DND-41 (cell line): ENCODE data around the gene LFNG.

Source experiments
- ATAC-seq: fragments of 200-7000 bp; cut with Tn5 transposase; 3 replicates; pipeline ENCODE4 v1.9.1; 2021; ENCODE audit warnings: low read depth; ENCODE audit not compliant: insufficient read depth
- DNase-seq: peaks from one replicate; pipeline ENCODE4 v3.0.0-alpha.2; 2020
- H2AFZ ChIP-seq: 2 replicates; pipeline ENCODE4 v1.6.0; 2012; ENCODE audit warnings: low read depth, low read length
- H3K27ac ChIP-seq: 2 replicates; pipeline ENCODE4 v1.5.1; 2012; ENCODE audit warnings: low read length, inconsistent platforms
- H3K27me3 ChIP-seq: fragments of 200-600 bp; sonication (generic); 2 replicates; pipeline ENCODE4 v1.6.0; 2012; ENCODE audit warnings: low read length, mild to moderate bottlenecking, inconsistent platforms; ENCODE audit not compliant: insufficient read depth, poor library complexity
- H3K36me3 ChIP-seq: 2 replicates; pipeline ENCODE4 v1.5.1; 2012; ENCODE audit warnings: low read length, inconsistent platforms; ENCODE audit not compliant: insufficient read depth
- H3K4me1 ChIP-seq: 2 replicates; pipeline ENCODE4 v1.5.1; 2012; ENCODE audit warnings: mild to moderate bottlenecking, low read length; ENCODE audit not compliant: insufficient read depth
- H3K4me2 ChIP-seq: 2 replicates; pipeline ENCODE4 v1.6.0; 2012; ENCODE audit warnings: mild to moderate bottlenecking, moderate library complexity, low read length, inconsistent platforms; ENCODE audit not compliant: insufficient read depth
- H3K4me3 ChIP-seq, 2 experiments: fragments of 200-600 bp in 1 of 2; shearing (Covaris generic) in 1 of 2; 2 replicates each; pipeline ENCODE4 v1.5.1; 2012 to 2016; ENCODE audit warnings: inconsistent platforms in 2 of 2, low read length in 2 of 2, mild to moderate bottlenecking in 2 of 2, low read depth in 1 of 2, moderate library complexity in 1 of 2
- H3K79me2 ChIP-seq: 2 replicates; pipeline ENCODE4 v1.6.0; 2012; ENCODE audit warnings: low read length, inconsistent platforms; ENCODE audit not compliant: insufficient read depth
- H3K9ac ChIP-seq: 2 replicates; pipeline ENCODE4 v1.6.0; 2012; ENCODE audit warnings: low read depth, mild to moderate bottlenecking, inconsistent platforms, low read length, moderate library complexity
- H3K9me3 ChIP-seq: 2 replicates; pipeline ENCODE4 v1.5.1; 2012; ENCODE audit warnings: low read length, moderate library complexity, mild to moderate bottlenecking, inconsistent platforms; ENCODE audit not compliant: insufficient read depth, severe bottlenecking
- H4K20me1 ChIP-seq: 2 replicates; pipeline ENCODE4 v1.6.0; 2012; ENCODE audit warnings: low read length; ENCODE audit not compliant: insufficient read depth
- EZH2 ChIP-seq: IDR thresholded peaks from 3 replicates; pipeline ENCODE4 v1.6.1; 2012; ENCODE audit warnings: borderline replicate concordance, low read depth, mild to moderate bottlenecking, moderate library complexity, low read length, inconsistent platforms; ENCODE audit not compliant: severe bottlenecking
- TF ChIP-seq, protein P1 (sequence below): IDR thresholded peaks from 2 replicates; pipeline ENCODE4 v1.5.1; 2012; ENCODE audit warnings: borderline replicate concordance, low read length, moderate library complexity, mild to moderate bottlenecking; ENCODE audit not compliant: poor library complexity, severe bottlenecking; ENCODE audit errors: extremely low read depth

The LFNG gene

DNA sequence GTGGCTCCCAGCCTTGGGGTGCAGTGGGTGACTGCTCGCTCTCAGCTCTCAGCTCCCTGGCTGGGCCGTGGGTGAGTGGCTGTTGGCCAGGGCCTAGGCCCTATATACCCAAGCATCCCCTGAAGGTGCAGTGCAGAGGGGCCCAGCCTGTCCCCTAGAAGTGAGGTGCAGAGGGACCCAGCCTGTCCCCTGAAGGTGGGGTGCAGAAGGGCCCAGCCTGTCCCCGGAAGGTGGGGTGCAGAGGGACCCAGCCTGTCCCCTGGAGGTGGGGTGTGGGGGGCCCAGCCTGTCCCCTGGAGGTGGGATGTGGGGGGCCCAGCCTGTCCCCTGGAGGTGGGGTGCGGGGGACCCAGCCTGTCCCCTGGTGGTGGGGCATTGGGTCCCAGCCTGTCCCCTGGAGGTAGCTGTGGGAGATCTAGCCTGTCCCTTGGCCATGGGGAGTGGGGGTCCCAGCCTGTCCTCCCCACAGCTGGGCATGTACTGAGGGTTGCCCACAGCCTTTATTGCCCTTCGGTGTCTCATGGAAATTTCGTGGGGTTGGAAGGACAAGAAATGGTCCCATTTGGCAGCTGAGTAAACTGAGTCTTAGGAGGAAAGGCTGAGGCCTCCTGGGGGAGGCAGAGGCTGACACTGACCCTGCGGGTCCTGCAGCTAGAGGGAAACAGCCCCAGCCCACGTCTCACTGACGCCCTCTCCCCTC, 17.5 kb upstream of the LFNG start:
- peaks cover under 1% of the 10 kb centered on the region; the same call in 1 of the 2 replicates for H3K4me1 ChIP-seq
- no peak overlapping the region for H3K27ac ChIP-seq
- no peak overlapping the region for H2AFZ ChIP-seq
- no peak overlapping the region for H3K9ac ChIP-seq
- H3K4me3 ChIP-seq, result no peak overlapping the region
- peaks cover 10% of the 10 kb centered on the region for H4K20me1 ChIP-seq
- no peaks in the 10 kb centered on the region for H3K27me3 ChIP-seq
- no peak for ATAC-seq
- H3K36me3 ChIP-seq, result no peaks in the 10 kb centered on the region
- H3K4me2 ChIP-seq, result no peak overlapping the region
- no peaks in the 10 kb centered on the region for H3K9me3 ChIP-seq
- no peaks in the 10 kb centered on the region for H3K79me2 ChIP-seq
- DNase-seq, result no peak
- TF ChIP-seq, protein P1, sequence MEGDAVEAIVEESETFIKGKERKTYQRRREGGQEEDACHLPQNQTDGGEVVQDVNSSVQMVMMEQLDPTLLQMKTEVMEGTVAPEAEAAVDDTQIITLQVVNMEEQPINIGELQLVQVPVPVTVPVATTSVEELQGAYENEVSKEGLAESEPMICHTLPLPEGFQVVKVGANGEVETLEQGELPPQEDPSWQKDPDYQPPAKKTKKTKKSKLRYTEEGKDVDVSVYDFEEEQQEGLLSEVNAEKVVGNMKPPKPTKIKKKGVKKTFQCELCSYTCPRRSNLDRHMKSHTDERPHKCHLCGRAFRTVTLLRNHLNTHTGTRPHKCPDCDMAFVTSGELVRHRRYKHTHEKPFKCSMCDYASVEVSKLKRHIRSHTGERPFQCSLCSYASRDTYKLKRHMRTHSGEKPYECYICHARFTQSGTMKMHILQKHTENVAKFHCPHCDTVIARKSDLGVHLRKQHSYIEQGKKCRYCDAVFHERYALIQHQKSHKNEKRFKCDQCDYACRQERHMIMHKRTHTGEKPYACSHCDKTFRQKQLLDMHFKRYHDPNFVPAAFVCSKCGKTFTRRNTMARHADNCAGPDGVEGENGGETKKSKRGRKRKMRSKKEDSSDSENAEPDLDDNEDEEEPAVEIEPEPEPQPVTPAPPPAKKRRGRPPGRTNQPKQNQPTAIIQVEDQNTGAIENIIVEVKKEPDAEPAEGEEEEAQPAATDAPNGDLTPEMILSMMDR, result no peak
- no peak for TF ChIP-seq EZH2

DNA sequence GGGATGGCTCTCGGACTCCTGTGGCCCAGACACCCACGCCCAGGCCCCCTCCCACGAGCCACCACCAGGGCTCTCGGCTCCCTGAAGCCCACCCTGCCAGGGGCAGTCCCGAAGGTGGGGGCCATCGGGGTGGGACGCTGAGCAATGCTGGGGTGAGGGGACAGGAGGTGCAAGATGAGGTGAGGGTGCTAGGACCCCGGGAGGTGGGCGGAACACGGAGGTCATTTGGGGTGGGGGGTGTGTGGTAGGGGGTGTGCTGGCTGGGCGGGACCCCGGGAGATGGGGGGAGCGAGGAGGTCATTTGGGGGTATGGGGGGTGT, 17.0 kb upstream of the LFNG start:
- Histone ChIP-seq H3K9me3 (no peaks in the 10 kb centered on the region), H3K4me2 (no peak overlapping the region), H3K9ac (no peak overlapping the region), H3K27ac (no peak overlapping the region), H3K4me3 (no peak overlapping the region), H3K27me3 (no peaks in the 10 kb centered on the region), H3K36me3 (no peaks in the 10 kb centered on the region), H4K20me1 (peaks cover 10% of the 10 kb centered on the region), H3K4me1 (peaks cover 5% of the 10 kb centered on the region), H2AFZ (no peak overlapping the region), H3K79me2 (no peaks in the 10 kb centered on the region)
- ATAC-seq (no peak), DNase-seq (no peak)
- TF ChIP-seq EZH2, result no peak
- TF ChIP-seq, protein P1, result no peak

DNA sequence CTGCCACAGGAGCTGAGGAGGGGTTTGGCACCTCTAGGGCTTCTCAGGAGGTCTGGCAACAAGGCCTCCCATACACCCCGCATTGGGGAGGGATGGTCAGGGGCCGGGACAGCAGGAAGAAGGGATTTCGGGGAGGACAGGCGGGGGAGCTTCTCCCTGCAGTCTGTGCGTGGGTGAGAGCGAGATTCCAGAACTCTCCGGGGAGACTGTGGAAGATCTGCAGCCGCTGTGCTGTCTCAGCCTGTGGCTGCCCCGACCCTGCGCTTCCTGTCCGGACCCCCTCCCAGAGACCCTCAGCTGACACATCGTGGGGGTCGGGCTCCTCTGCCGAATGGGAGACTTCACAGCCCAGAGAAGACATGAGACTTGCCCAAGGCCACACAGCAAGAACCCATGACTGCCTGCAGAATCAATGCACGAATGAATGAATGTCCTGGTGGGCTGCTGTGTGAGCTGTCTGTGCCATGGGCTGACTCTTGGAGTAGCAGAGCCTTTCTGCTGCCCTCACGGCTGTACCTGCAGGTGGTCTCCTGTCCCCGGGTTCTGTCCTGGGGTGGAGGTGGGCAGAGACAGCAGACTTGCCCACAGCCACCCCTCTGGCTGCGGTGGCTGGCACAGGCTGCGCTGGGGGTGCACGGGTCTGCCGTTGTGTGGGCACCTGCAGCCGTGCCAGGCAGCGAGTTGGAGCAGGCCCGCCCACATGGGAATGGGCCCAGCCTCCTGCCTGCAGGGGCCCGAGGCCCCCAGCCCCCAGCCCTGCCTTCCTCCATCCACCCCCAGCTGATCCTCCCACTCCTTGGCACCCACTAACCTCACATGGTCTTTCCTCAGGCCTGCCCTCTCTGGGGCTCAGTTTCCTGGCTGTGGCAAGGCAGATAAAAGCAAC, 16.3 kb upstream of the LFNG start:
- Histone ChIP-seq H3K36me3 (no peaks in the 10 kb centered on the region), H3K4me1 (peaks cover 12% of the 10 kb centered on the region), H3K4me2 (no peak overlapping the region), H3K27me3 (no peaks in the 10 kb centered on the region), H3K9ac (no peak overlapping the region), H3K4me3 (no peak overlapping the region), H2AFZ (no peak overlapping the region), H3K27ac (no peak overlapping the region), H3K79me2 (no peaks in the 10 kb centered on the region), H4K20me1 (peaks cover 10% of the 10 kb centered on the region), H3K9me3 (no peaks in the 10 kb centered on the region)
- TF ChIP-seq, protein P1, result no peak
- TF ChIP-seq EZH2, result no peak
- DNase-seq (no peak), ATAC-seq (no peak)
